GM21515 (cell line): Measurements from ENCODE around the gene TMEM203.
"Not testable (repeated sequence)": the region's sequence is repeated elsewhere in the genome, so short reads cannot be mapped to it uniquely, and the experiment has no call there.

ENCODE experiments used
- ATAC-seq: cut with Tn5 transposase; IDR thresholded peaks from one replicate; pipeline ENCODE4 v1.9.1; 2021; ENCODE audit not compliant: unreplicated experiment

Gene TMEM203

DNA sequence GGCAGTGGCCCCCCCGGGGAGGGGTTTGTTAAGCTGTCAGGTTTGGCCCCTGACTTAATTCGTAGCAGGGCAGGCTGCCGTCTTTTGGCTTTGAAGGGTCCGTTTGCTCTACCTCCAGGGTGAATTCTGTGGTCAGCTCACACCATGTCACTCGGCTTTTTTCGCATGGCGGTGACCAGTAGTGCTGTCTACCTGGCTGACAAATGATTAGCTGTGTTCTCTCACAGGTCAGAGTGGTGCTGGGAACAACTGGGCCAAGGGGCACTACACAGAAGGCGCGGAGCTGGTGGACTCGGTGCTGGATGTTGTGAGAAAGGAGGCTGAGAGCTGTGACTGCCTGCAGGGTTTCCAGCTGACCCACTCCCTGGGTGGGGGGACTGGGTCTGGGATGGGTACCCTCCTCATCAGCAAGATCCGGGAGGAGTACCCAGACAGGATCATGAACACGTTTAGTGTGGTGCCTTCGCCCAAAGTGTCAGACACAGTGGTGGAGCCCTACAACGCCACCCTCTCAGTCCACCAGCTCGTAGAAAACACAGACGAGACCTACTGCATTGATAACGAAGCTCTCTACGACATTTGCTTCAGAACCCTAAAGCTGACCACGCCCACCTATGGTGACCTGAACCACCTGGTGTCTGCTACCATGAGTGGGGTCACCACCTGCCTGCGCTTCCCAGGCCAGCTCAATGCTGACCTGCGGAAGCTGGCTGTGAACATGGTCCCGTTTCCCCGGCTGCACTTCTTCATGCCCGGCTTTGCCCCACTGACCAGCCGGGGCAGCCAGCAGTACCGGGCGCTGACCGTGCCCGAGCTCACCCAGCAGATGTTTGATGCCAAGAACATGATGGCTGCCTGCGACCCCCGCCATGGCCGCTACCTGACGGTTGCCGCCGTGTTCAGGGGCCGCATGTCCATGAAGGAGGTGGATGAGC, 37.1 kb upstream of the TMEM203 start:
- no peak for ATAC-seq

DNA sequence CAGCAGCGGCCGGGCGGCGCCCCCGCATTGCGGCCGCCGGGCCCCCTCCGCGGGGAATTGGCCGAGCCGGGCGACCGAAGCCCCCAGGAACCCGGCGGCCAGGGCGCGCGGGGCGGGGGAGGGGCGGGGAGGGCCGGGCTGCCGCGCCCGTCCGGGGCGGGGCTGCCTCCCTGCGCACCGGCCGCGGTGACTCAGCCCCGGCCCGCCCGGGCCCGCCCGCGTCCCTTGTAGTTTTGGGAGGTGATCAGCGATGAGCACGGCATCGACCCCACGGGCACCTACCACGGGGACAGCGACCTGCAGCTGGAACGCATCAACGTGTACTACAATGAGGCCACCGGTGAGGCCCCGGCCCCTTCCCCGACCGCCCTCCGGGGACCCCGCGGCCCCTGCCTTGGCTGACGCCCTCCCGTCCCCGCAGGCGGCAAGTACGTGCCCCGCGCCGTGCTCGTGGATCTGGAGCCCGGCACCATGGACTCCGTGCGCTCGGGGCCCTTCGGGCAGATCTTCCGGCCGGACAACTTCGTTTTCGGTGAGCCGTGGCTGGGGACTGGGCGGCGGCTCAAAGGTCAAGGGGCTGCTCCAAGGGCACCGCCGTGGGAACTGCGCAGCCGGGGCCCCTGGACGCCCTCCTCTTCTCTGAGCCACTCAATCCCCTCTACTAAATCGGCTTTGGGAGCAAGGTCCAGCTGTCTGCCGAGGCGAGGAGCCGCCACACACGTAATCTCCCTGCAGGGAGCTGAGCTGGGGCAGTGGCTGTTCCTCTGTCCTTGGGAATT, 36.2 kb upstream of the TMEM203 start:
- no peak for ATAC-seq

DNA sequence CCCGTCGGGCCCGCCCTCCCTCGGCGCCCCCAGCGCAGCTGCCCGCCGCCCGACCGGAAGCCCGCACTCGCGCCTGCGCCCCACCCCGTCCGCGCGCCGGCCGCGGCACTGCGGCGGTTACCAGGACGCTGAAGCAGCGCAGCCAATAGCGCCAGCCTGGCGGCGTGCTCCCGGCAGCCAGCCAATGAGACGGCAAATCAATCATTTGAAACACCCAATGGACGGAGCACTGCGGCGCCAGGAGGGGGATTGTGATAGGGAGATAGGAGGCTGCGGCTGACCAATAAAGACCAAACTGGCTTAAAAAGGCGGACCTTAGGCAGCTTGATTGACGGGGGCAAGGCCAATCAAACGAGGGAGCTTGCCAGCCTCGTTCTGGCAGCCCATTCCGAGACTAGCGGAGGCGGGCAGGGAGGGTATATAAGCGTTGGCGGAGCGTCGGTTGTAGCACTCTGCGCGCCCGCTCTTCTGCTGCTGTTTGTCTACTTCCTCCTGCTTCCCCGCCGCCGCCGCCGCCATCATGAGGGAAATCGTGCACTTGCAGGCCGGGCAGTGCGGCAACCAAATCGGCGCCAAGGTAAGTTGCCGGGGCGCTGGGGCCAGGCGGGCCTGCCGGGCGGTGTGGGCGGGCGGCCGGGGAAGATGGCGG, 35.5 kb upstream of the TMEM203 start, which contains the start of gene TUBB4B:
Gene TUBB4B (plus strand): TSS at position 447 of the 649 bp plus-strand sequence. CDS start 74 bp downstream, at position 521.
- peak; percentile 66 for ATAC-seq

DNA sequence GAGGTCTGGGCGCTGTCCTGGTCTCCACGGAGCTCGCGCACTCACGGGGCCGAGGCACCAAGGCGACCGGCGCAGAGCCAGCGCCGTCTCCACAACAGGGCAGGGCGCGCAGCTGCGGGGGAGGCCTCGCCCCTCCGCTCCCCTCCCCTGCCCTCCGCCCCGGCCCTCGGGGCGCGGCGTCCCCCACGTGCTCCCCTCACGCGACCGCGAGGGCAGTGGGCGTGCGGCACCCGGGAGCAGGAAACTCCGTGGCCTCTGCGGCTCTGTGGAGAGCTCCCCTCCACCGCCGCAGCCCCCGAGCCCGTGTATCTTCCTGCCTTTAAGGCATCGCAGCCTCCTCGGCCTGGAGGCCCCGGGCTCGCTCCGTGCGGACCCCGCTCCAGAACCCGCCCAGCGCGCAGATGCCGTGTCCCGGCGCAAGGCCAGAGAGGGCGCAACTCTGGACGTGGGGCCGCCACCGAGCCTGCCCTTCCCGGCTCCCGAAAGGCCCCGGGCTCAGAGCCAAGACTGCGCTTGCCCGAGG, 34.9 kb upstream of the TMEM203 start:
- ATAC-seq: peak; percentile 23

DNA sequence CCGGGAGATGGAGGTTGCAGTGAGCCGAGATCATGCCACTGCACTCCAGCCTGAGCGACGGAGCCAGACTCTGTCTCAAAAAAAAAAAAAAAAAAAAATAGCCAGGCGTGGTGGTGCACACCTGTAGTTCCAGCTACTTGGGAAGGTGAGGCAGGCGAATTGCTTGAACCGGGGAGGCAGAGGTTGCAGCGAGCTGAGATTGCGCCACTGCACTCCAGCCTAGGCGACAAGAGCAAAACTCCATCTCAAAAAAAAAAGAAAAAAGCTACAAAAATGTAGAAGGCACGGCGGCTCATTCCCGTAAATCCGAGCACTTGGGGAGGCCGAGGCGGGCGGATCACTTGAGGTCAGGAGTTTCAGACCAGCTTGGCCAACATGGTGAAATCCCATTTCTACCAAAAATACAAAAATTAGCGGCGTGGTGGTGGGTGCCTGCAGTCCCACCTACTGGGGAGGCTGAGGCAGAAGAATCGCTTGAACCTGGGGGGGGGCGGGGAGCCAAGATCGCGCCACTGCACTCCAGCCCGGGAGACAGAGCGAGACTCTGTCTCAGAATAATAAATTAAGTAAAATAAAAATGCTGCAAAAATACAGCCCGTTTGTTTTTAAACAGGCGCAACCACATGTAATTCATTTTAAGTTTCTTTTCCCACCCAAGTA, 34.2 kb upstream of the TMEM203 start:
- ATAC-seq: not testable (repeated sequence)

DNA sequence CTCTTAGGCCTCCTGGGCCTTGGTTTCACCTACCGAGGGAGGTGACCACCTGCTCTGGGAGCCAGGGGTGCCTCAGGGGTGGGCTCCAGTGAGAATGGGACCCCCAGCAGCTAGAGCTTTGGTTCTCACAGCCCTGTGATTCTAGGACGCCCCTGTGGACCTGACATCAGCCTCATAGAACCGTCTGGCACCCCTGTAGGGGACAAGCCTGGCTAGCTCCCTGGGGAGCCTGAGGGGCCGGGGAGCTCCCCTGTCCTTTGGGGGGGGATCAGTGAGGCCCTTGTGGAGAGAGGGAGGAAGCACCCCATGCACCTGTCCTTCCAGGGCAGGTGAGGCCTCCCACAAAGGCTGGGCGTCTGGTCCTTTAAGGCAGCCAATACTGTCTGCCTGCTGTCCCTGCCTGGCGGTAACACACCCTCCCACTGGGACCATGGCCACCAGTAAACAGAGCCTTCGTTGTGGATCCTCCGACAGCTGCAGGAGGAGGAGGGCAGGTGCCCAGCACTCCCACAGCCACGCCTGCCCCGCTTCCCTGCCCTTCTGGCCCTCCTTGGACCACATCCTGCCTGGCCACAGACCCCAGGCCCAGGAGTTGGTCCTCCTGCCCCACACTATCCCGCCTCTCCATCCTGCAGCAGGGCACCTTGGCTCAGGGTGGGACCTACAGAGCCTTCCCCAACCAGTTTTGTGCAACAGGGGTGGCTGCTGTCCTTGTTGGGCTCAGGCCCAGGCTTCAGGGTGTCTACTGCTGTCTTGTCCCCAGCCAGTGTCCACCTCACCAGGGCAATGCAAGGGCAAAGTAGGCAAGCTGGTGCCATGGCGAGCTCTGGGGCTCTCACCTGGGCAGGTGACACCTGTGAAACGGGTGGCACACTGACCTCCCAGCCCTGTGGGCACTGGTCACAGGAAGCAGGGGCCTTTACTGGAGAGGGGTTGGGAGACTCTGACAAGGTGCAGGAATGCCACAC, 32.6 kb upstream of the TMEM203 start:
- ATAC-seq: no peak

DNA sequence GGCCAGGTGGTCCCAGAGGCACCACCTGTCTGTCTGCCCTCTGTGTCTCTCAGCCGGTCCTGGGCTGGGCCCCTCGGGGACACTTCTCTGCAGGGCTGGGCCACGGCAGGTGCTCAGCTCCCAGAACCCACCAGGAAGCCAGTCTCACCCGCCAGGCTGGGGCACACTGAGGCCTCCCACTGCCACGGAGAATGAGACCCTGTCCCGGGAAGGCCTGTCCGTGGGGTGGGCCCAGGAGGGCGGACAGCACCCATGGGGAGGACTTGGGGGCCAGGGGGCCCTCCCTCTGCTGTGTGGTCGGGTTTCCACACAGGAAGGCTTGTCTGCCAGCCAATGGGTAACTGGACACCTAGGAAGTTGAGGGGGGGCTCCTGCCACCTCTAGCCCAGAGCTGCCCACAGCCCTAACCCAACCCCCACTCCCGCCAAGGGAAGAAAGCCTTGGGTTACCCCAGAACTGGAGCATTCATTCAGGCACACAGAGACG, 31.5 kb upstream of the TMEM203 start:
- no peak for ATAC-seq

DNA sequence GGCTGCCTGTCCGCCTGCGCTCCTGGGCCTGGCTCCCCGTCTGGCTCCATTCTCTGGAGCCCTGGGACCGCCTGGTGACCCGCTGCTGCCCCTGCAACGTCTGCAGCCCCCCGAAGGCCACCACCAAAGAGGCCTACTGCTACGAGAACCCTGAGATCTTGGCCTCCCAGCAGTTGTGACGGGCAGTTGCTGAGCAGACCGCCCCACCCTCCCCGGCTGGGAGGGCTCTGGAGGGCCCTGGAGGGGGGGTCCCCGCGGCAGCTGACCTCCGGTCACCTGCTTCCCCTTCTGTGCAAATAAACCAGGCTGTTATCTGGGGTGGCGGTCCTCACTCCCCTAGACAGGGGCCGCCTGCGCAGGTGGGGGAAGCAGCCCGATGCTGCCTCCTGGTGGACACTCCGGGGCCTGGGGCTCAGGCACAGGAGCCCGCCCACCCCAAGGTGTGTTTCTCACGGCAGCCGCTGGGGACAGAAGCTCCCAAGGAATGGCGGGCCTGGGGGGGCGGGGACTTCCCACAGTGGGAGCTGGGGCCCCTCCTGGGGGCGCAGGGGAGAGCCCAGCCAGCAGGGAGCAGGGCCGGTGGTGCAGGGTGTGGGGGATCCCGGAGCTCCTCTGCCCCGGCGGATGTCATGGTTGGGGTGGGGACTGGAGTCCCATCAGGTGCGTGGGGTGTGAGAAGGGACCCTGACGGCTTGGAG, 30.9 kb upstream of the TMEM203 start:
- no peak for ATAC-seq

DNA sequence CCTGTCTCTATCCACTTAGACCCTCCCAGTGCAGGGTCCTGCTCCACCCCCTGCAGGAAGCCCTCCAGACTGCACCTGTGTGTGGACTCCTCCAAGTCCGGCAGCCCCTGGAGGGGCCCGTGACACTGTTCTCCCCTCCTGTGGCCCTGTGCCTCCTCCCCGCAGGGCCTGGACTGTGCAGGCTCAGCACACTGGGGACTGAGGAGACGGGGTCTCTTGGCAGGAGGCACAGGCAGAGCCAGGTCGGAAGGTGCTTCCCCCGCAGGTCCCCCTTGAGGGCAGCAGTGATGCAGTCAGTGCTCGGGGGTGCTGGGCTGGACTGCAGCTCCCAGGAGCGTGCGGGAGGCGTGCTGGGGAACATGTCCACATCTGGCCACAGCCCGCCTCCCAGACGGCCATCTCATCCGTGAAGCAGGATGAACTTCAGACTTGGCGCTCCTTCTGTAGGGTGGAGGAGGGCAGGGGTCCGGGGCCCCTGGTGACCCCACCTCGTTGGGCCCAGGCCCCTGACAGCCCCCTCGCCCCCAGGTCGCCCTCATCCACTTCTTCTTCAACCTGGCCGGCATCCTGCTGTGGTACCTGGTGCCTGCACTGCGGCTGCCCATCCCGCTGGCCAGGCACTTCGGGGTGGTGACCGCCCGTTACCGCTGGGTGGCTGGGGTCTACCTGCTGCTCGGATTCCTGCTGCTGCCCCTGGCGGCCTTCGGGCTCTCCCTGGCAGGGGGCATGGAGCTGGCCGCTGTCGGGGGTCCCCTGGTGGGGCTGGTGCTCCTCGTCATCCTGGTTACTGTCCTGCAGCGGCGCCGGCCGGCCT, 30.2 kb upstream of the TMEM203 start:
- ATAC-seq: no peak

DNA sequence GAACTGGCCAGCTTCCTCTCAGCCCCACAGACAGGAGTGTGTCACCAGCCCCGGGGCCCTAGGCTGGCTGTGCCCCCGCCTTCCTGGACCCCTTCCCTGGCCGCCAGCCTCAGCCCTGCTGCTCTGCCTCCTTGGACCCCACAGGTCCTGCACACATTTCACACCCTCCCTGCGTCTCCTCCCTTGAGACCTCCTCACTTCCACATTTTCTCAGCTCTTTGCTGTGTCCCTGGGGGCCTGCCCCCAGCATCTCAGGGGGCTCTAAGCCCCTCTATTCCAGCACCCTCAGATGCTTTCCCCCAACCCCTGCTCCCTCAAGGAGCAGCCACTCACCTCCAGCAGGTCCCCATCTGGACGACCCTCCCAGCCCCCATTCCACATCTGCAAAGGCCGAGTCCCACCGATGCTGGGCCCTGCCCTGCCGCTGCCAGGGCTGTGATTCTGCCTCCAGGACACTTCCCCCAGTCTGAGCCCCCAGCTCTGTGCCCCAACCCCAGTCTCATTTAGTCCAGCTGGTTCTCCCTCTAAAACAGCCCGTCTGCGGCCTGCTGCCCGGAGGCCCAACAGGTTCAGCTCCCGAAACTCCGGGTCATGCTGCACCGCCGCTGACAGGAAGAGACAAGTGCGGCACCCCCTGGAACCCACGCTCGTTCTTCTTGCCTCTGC, 29.4 kb upstream of the TMEM203 start:
- no peak for ATAC-seq

DNA sequence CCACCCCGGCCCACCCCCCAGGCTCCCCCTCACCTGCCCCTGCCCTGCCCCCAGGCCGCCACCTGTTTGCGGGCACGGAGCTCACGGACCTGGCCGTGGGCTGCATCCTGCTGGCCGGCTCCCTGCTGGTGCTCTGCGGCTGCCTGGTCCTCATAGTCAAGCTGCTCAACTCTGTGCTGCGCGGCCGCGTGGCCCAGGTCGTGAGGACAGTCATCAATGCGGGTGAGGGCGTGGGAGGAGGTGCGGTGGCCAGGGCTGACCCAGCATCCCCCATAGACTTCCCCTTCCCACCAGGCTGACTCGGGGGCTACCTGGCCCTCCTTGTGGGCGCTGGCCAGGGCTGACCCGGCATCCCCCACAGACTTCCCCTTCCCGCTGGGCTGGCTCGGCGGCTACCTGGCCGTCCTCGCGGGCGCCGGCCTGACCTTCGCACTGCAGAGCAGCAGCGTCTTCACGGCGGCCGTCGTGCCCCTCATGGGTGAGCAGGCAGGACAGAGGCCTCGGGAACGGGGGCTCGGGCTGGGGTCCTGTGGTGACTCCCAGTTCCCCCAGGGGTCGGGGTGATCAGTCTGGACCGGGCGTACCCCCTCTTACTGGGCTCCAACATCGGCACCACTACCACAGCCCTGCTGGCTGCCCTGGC, 28.7 kb upstream of the TMEM203 start:
- no peak for ATAC-seq

DNA sequence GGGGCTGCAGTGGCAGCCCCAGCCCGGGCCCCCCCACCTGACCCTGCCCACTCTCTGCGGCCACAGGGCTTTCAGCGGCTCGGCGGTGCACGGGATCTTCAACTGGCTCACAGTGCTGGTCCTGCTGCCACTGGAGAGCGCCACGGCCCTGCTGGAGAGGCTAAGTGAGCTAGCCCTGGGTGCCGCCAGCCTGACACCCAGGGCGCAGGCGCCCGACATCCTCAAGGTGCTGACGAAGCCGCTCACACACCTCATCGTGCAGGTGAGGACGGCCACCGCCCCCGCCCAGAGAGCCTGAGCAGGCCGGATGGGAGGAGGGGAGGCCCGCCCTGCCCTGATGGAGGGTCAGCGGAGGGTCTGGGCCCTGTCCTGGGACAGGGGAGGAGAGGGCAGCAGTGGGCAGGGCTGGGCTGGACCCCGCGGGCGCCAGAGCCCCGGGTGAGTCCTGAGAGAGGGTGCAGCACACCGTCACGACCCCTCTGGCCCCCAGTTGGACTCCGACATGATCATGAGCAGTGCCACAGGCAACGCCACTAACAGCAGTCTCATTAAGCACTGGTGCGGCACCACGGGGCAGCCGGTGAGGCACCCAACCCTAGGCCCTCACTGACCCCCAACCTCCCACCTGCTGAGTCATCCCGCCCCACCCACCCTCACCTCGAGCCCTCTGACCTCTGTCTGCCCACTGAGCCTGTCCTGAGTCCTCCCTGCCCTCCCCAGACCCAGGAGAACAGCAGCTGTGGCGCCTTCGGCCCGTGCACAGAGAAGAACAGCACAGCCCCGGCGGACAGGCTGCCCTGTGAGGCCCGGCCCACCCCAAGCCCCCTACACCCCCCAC, 27.9 kb upstream of the TMEM203 start:
- ATAC-seq: no peak

DNA sequence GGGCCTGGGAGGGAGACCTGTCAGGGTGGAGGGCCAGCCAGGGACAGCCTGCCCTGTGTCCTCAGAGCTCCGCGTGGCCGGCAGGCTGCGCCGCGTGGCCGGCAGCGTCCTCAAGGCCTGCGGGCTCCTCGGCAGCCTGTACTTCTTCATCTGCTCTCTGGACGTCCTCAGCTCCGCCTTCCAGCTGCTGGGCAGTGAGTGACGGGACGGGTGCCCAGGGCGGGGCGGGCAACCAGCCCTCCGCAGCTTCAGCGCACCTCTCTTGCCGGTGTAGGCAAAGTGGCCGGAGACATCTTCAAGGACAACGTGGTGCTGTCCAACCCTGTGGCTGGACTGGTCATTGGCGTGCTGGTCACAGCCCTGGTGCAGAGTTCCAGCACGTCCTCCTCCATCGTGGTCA, 27.1 kb upstream of the TMEM203 start:
- ATAC-seq: no peak

DNA sequence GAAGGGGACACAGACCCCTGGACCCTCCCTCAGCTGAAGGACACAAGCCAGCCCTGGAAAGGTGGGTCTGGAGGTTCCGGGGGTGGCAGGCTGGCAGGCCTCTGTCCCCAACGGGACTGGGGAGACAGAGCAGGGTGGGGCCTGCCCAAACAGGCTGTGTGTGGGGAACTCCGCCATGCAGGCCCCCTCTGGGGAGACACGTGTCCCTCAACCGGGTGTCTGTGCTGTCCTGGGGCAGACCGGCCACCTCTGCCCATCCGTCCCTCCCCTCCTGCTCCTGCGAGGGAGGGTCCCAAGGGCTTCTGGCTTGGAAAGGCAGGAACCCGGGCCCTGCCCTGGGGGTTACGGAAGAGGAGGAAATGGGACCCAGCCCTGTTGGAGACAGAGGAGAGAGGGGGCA, 26.7 kb upstream of the TMEM203 start:
- ATAC-seq: no peak

DNA sequence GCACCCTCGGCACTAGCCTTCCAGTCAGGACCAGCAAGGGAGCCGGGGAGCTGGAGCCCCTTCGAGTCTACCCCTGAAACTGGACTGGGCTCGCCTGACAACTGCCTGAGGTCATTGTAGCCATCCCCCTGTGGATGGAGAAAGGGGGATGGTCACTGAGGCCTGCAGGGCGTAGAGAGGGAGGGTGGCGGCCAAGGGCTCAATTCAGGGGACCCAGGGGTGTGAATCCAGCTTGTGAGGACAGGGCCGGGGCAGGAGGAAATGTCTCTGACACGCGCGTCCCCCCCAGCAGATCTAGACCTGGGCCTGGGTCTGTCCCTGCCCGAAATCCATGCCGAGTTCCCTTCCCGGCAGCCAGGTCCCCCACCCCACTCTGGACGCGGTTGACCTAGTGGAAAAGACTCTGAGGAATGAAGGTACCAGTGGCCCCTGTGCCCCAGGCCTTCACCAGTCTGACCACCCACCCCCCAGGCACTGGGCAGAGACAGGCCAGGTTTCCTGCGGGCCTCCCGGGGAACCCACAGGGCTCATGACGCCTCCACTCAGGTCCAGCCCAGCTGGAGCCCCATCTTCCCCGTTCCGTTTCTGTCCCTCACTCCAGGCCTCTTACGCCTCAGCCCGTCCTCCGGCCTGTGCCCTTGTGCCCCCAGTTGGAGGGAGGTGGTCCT, 26.1 kb upstream of the TMEM203 start:
- no peak for ATAC-seq
